ENCODE measurements around the gene TMEM132E. TPM values are rescaled to one million over a fixed set of nuclear protein-coding genes. Genes with fewer than 3 reads are reported as not detected.

Gene TMEM132E
- total and polyA plus RNA-seq, 12 donors = 0.04 to 0.09 TPM; not detected in 10

GRCh38 chr17:34675143-34675542, 95.8 kb downstream of the TMEM132E start:
- Histone ChIP-seq H3K9me3 (peaks cover 0 to 6% (median 0%) of the 10 kb centered on the region in 11 donors), H3K27ac (no peak overlapping the region), H3K36me3 (no peaks in the 10 kb centered on the region), H3K4me1 (no peaks in the 10 kb centered on the region), H3K4me3 (no peak overlapping the region), H3K27me3 (peaks cover 0 to 18% (median 6%) of the 10 kb centered on the region in 7 donors)
- no peak for TF ChIP-seq CTCF (IDR thresholded peaks at IDR 0.05)
- ATAC-seq = no peak
- no peak for DNase-seq
- intact Hi-C loops (cut with DNase I) = loop anchor here in 1 of 10 donors (10.0 kb wide), 1 partner anchor 60 kb away; no protein-coding TSS in a partner anchor

- WGBS, 2 donors = 73 to 80% methylated on average over 2 of the region's 2 CpGs
- no peak for DNase-seq
Measured at GRCh38 chr17:34675605-34676004, 96.2 kb downstream of the TMEM132E start.

GRCh38 chr17:34680151-34680550, 100.8 kb downstream of the TMEM132E start:
- intact Hi-C loops (cut with DNase I) = no loop called here

More at GRCh38 chr17:34675605-34676004, 96.2 kb downstream of the TMEM132E start:
- no peaks in the 10 kb centered on the region for H3K4me1 ChIP-seq
- no peak overlapping the region for H3K4me3 ChIP-seq
- peaks cover 0 to 18% (median 6%) of the 10 kb centered on the region in 7 donors for H3K27me3 ChIP-seq
- no peak for TF ChIP-seq CTCF (IDR thresholded peaks at IDR 0.05)
- no peak for ATAC-seq
- intact Hi-C loops (cut with DNase I) = loop anchor here in 1 of 10 donors (10.0 kb wide), 1 partner anchor 59 kb away; no protein-coding TSS in a partner anchor
- H3K27ac ChIP-seq = no peak overlapping the region
- no peaks in the 10 kb centered on the region for H3K36me3 ChIP-seq
- H3K9me3 ChIP-seq = peaks cover 0 to 6% (median 0%) of the 10 kb centered on the region in 11 donors

GRCh38 chr17:34682305-34682704, 102.9 kb downstream of the TMEM132E start:
- Histone ChIP-seq H3K27me3 (peaks cover 0 to 39% (median 13%) of the 10 kb centered on the region in 7 donors), H3K27ac (no peak overlapping the region), H3K4me3 (no peak overlapping the region), H3K9me3 (peaks cover 0 to 4% (median 0%) of the 10 kb centered on the region in 11 donors), H3K4me1 (no peaks in the 10 kb centered on the region), H3K36me3 (no peaks in the 10 kb centered on the region)
- intact Hi-C loops (cut with DNase I) = no loop called here
- DNase-seq (no peak), ATAC-seq (no peak)
- TF ChIP-seq CTCF (IDR thresholded peaks at IDR 0.05) = no peak
- WGBS, 2 donors = 84 to 89% methylated on average over 6 of the region's 6 CpGs

More at GRCh38 chr17:34680151-34680550, 100.8 kb downstream of the TMEM132E start:
- peaks cover 0 to 6% (median 0%) of the 10 kb centered on the region in 11 donors for H3K9me3 ChIP-seq
- no peak overlapping the region for H3K27ac ChIP-seq
- H3K4me1 ChIP-seq = no peaks in the 10 kb centered on the region
- ATAC-seq = no peak
- no peak for DNase-seq
- H3K4me3 ChIP-seq = no peak overlapping the region
- TF ChIP-seq CTCF (IDR thresholded peaks at IDR 0.05) = no peak
- peaks cover 0 to 39% (median 10%) of the 10 kb centered on the region in 7 donors for H3K27me3 ChIP-seq
- WGBS, 2 donors = 73 to 76% methylated on average over 1 of the region's 1 CpG
- no peaks in the 10 kb centered on the region for H3K36me3 ChIP-seq
